Right atrium auricular region (tissue), 2 donors: ENCODE results near the gene FCGR2B. TPM values are rescaled to one million over a fixed set of nuclear protein-coding genes. Genes with fewer than 3 reads are reported as not detected.

Experiments used
- DNase-seq: peaks from one replicate; pipeline ENCODE4 v3.0.0-alpha.2; 2019; ENCODE audit warnings: low spot score
- H3K27ac ChIP-seq, 2 donors: fragments of 200-600 bp; sonication (generic); 1 replicate in 1 of 2; 2 replicates in 1 of 2; pipeline ENCODE4 v1.5.1; 2016 to 2019
- H3K27me3 ChIP-seq, 2 donors: fragments of 200-600 bp; sonication (generic); one replicate each; pipeline versions ENCODE4 v1.5.1 to v1.6.0; 2017 to 2019
- H3K36me3 ChIP-seq: fragments of 200-600 bp; sonication (generic); one replicate; pipeline ENCODE4 v1.5.1; 2016
- H3K4me1 ChIP-seq, 2 donors: fragments of 200-600 bp; sonication (generic); one replicate each; pipeline versions ENCODE4 v1.5.1 to v1.6.0; 2017 to 2019
- H3K4me3 ChIP-seq, 2 donors: fragments of 200-600 bp; sonication (generic); 1 replicate in 1 of 2; 2 replicates in 1 of 2; pipeline ENCODE4 v1.5.1; 2017 to 2019; ENCODE audit warnings: mild to moderate bottlenecking in 1 of 2, moderate library complexity in 1 of 2
- H3K9me3 ChIP-seq, 2 donors: fragments of 200-600 bp; sonication (generic); one replicate each; pipeline ENCODE4 v1.5.1; 2019
- total RNA-seq, 2 donors: library from RNA; depleted of rRNA; stranded (reverse); fragments of >200 nt; gene quantifications; one replicate each; pipeline ENCODE4 v1.1.0, GENCODE V29; 2016
- TF ChIP-seq, protein P1 (sequence below), 2 donors: fragments of 200-600 bp; sonication (generic); IDR thresholded peaks; one replicate each; pipeline ENCODE4 v1.5.1; 2019; ENCODE audit warnings: antibody characterized with exemption in 2 of 2

FCGR2B gene
- total RNA-seq, 2 donors from 2014 or later: 4.5 to 8.1 TPM

DNA sequence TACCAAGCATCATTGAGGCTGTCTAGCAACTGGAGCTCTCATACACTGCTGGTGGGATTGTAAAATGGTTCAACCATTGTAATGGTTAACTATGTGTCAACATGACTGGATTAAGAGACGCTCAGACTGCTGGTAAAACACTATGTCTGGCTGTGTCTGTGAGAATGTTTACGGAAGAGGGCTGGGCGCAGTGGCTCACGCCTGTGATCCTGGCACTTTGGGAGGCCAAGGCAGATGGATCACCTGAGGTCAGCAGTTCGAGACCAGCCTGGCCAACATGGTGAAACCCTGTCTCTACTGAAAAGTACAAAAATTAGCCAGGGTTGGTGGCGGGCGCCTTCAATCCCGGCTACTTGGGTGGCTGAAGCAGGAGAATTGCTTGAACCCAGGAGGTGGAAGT, 39.3 kb downstream of the FCGR2B start:
- DNase-seq: no peak
- H3K27me3 ChIP-seq: no peaks in the 10 kb centered on the region
- no peak overlapping the region for H3K4me3 ChIP-seq
- peaks cover 0 to 6% of the 10 kb centered on the region in 2 donors for H3K4me1 ChIP-seq
- no peaks in the 10 kb centered on the region for H3K9me3 ChIP-seq
- H3K27ac ChIP-seq: no peak overlapping the region
- no peaks in the 10 kb centered on the region for H3K36me3 ChIP-seq
- TF ChIP-seq, protein P1, sequence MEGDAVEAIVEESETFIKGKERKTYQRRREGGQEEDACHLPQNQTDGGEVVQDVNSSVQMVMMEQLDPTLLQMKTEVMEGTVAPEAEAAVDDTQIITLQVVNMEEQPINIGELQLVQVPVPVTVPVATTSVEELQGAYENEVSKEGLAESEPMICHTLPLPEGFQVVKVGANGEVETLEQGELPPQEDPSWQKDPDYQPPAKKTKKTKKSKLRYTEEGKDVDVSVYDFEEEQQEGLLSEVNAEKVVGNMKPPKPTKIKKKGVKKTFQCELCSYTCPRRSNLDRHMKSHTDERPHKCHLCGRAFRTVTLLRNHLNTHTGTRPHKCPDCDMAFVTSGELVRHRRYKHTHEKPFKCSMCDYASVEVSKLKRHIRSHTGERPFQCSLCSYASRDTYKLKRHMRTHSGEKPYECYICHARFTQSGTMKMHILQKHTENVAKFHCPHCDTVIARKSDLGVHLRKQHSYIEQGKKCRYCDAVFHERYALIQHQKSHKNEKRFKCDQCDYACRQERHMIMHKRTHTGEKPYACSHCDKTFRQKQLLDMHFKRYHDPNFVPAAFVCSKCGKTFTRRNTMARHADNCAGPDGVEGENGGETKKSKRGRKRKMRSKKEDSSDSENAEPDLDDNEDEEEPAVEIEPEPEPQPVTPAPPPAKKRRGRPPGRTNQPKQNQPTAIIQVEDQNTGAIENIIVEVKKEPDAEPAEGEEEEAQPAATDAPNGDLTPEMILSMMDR (IDR thresholded peaks at IDR 0.05): no peak

DNA sequence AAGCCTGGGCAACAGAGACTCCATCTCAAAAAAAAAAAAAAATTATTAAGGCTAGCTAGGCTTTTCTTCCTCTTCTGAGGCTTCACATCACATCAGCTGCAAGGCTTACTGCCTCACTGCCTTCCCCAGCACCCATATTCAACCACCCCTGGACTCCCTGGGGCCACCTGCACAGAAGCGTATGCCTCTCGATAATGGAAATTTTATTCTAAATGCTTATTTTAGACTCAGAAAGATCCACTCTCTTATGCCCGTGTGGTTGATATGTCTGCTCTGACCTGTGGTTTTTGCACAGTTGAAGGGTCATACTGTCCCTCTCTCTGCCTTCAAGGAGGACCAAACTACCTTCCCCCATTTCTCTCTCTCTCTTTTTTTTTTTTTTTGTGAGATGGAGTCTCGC, 42.6 kb downstream of the FCGR2B start:
- TF ChIP-seq, protein P1 (IDR thresholded peaks at IDR 0.05): no peak
- Histone ChIP-seq H3K4me3 (no peak overlapping the region), H3K9me3 (no peaks in the 10 kb centered on the region), H3K4me1 (peaks cover 0 to 8% of the 10 kb centered on the region in 2 donors), H3K36me3 (no peaks in the 10 kb centered on the region), H3K27me3 (no peaks in the 10 kb centered on the region), H3K27ac (no peak overlapping the region)
- DNase-seq: no peak

DNA sequence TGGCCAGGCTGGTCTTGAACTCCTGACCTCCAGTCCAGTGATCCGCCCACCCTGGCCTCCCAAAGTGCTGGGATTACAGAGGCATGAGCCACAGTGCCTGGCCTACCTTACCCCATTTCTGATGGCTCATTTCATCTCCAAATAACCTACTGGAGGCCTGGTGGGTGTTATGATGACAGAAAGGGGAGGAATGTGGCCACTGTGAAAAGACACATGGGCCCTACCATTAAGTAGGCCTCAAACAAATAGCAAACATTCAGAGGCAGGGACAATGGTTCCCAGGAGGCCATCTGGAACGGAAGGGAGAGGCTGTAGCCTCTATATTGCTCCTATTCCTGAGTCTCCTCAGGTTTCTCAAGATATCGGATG, 43.2 kb downstream of the FCGR2B start:
- Histone ChIP-seq H3K4me3 (no peak overlapping the region), H3K36me3 (no peaks in the 10 kb centered on the region), H3K4me1 (peaks cover 0 to 8% of the 10 kb centered on the region in 2 donors), H3K27ac (peak overlapping the region in 1 of 2 donors; percentile 71), H3K27me3 (no peaks in the 10 kb centered on the region), H3K9me3 (no peaks in the 10 kb centered on the region)
- TF ChIP-seq, protein P1 (IDR thresholded peaks at IDR 0.05): no peak
- no peak for DNase-seq

DNA sequence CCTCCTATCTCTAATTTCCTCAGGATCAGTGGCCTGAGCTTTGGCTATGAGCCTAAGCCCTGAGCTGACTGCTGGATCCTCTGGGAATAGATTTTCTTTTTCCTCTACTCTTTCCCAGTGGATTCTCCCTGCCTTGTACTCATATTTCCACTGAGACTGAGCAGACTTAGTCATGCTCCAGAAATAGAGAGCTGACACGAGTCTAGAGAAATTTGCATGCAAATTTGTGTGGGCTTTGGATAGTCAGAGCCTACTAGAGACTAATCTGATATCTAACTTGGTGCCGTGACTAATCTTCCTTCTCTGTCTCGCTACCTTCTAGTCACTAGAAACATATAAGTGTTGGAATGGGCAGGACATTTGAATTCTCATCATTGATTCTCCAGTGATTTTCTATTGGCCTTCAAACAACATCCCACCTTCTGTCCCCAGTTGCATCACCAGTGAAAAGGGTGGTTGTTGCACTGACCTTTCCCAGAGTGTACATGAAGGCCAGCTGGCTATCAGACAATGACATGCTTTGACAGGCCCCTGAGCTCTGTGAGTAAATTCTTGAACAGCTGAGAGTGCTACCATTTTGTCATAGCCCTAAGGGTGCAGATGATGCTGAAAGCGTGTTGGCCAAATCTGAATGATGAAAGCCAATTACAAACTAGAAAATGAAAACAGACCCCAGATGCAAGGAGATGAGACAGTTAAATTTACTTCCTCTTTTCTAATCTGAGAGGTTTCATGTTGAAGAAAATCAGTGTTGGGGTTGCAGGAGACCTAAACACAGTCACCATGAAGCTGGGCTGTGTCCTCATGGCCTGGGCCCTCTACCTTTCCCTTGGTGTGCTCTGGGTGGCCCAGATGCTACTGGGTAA, 43.8 kb downstream of the FCGR2B start, which contains the start of gene FCRLA:
Gene FCRLA, plus strand, starts transcription at position 748 of the 866 bp plus-strand sequence. Its CDS starts 36 bp downstream, at position 784.
- Histone ChIP-seq H3K27ac (peak within 1 kb of the TSS in 1 of 2 donors; percentile 71), H3K27me3 (no peaks in the 10 kb centered on the region), H3K9me3 (no peaks in the 10 kb centered on the region), H3K4me3 (no peak within 1 kb of the TSS), H3K4me1 (peaks cover 0 to 8% of the 10 kb centered on the region in 2 donors), H3K36me3 (no peaks in the 10 kb centered on the region)
- TF ChIP-seq, protein P1 (IDR thresholded peaks at IDR 0.05): no peak
- no peak for DNase-seq

DNA sequence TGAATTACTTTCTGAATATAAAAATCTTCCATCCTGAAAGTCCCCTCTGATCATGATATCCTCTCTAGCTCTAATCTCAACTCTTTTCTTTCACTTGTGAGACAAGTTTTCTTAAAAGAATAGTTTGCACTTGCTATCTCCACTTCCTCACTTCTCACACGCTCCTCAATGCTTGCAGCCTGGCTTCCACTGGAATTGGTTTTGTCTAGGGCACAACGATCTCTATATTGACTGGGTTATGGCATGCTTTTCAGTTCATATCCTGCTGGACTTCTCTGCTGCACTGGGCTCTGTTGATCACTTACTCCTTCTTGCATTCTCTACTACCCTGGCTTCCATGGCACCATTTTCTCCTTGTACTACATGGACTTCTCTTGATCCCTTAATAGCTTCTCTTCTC, 44.6 kb downstream of the FCGR2B start:
- Histone ChIP-seq H3K9me3 (no peaks in the 10 kb centered on the region), H3K27ac (peak overlapping the region in 1 of 2 donors; percentile 61), H3K36me3 (no peaks in the 10 kb centered on the region)

More for the DNA sequence above, 44.6 kb downstream of the FCGR2B start:
- DNase-seq: no peak
- TF ChIP-seq, protein P1 (IDR thresholded peaks at IDR 0.05): no peak
- Histone ChIP-seq H3K27me3 (no peaks in the 10 kb centered on the region), H3K4me3 (no peak overlapping the region), H3K4me1 (peaks cover 0 to 8% of the 10 kb centered on the region in 2 donors)
